ENCODE data around the gene LDHAL6B.

Gene LDHAL6B

GRCh38 chr15:59177317-59177660 lies 29.4 kb upstream of the LDHAL6B start:
- DNase-seq (ENCODE audit: low read depth): no peak

GRCh38 chr15:59178151-59178695 lies 28.4 kb upstream of the LDHAL6B start:
- DNase-seq (ENCODE audit: low read depth): no peak

- no peak for DNase-seq (ENCODE audit: low read depth)
These were observed 26.9 kb upstream of the LDHAL6B start for GRCh38 chr15:59179717-59180116.

- DNase-seq (ENCODE audit: low read depth): no peak
These were observed 25.6 kb upstream of the LDHAL6B start for GRCh38 chr15:59180945-59181600.

GRCh38 chr15:59185725-59186124 lies 20.9 kb upstream of the LDHAL6B start:
- no peak for DNase-seq (ENCODE audit: low read depth)

- DNase-seq (ENCODE audit: low read depth): no peak
These were observed 20.1 kb upstream of the LDHAL6B start for GRCh38 chr15:59186501-59186900.

- DNase-seq (ENCODE audit: low read depth): no peak
These were observed 17.4 kb upstream of the LDHAL6B start for GRCh38 chr15:59189241-59189640.

- no peak for DNase-seq (ENCODE audit: low read depth)
These were observed 16.4 kb upstream of the LDHAL6B start for GRCh38 chr15:59190291-59190690.

GRCh38 chr15:59191855-59192237 lies 14.8 kb upstream of the LDHAL6B start:
- peak; percentile 95 for DNase-seq (ENCODE audit: low read depth)

- DNase-seq (ENCODE audit: low read depth): peak; percentile 70
These were observed 11.9 kb upstream of the LDHAL6B start for GRCh38 chr15:59194639-59195325.

- no peak for DNase-seq (ENCODE audit: low read depth)
These were observed 10.2 kb upstream of the LDHAL6B start for GRCh38 chr15:59196416-59196815.

GRCh38 chr15:59197454-59197853 lies 9.2 kb upstream of the LDHAL6B start:
- no peak for DNase-seq (ENCODE audit: low read depth)

- peak; percentile 72 for DNase-seq (ENCODE audit: low read depth)
These were observed 6.8 kb upstream of the LDHAL6B start for GRCh38 chr15:59199626-59200465.

- no peak for DNase-seq (ENCODE audit: low read depth)
These were observed 6.1 kb upstream of the LDHAL6B start for GRCh38 chr15:59200560-59200959.

GRCh38 chr15:59203008-59203407 lies 3.6 kb upstream of the LDHAL6B start:
- DNase-seq (ENCODE audit: low read depth): no peak

- no peak for DNase-seq (ENCODE audit: low read depth)
These were observed 3.0 kb upstream of the LDHAL6B start for GRCh38 chr15:59203657-59204056.

GRCh38 chr15:59205839-59206622 lies 612 bp upstream of the LDHAL6B start:
- DNase-seq (ENCODE audit: low read depth): no peak

GRCh38 chr15:59208613-59209249 lies 2.1 kb downstream of the LDHAL6B start:
- peak; percentile 37 for DNase-seq (ENCODE audit: low read depth)

- DNase-seq (ENCODE audit: low read depth): no peak
These were observed 3.5 kb downstream of the LDHAL6B start for GRCh38 chr15:59210186-59210585.

- no peak for DNase-seq (ENCODE audit: low read depth)
These were observed 10.3 kb downstream of the LDHAL6B start for GRCh38 chr15:59216911-59217310.

- no peak for DNase-seq (ENCODE audit: low read depth)
These were observed 11.3 kb downstream of the LDHAL6B start for GRCh38 chr15:59217876-59218498.

Data from stromal cell of bone marrow (primary cell).